ENCODE measurements around the gene HTATIP2. TPM values are rescaled to one million over a fixed set of nuclear protein-coding genes. Genes with fewer than 3 reads are reported as not detected.

Gene HTATIP2
- polyA plus RNA-seq, 1 of the 3 experiments (the other 2 are of a cell fraction) = not detected

DNA sequence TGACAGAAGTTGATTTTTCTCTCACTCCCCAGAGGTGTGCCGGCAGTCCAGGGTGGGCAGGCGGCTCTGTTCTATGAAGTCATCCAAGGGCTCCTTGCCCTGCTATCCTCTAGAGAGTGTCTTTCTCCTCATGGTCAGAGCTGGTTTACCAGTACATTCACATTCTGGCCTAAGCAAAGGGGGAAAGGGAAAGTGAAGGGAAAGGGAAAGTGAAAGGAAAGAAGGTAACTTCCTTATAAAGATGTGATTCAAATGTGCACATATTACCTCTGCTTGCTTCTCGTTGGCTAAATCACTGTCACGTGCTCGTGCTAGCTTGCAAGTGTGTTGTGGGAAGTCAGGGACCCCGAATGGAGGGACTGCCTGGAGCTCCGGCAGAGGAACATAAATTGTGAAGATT is 2.9 kb upstream of the HTATIP2 start (continued):
- TF ChIP-seq NFIC (IDR thresholded peaks at IDR 0.05; ENCODE audit: borderline replicate concordance) (no peak), ELF1 (IDR thresholded peaks at IDR 0.05) (no peak), EZH2phosphoT487 (IDR thresholded peaks at IDR 0.05; ENCODE audit: borderline replicate concordance, low read depth) (no peak), FOXM1 (IDR thresholded peaks at IDR 0.05; ENCODE audit: low read depth) (no peak), TAF1 (IDR thresholded peaks at IDR 0.05; ENCODE audit: borderline replicate concordance, low read depth, low read length) (no peak), CTCF (IDR thresholded peaks at IDR 0.05) (no peak), EP300 (IDR thresholded peaks at IDR 0.05; ENCODE audit: borderline replicate concordance in 1 of 2, low read depth in 1 of 2, low read length in 1 of 2) (no peak), SMC3 (IDR thresholded peaks at IDR 0.05; ENCODE audit: low read depth, low read length) (no peak), RAD21 (IDR thresholded peaks at IDR 0.05; ENCODE audit: low read length) (no peak)

DNA sequence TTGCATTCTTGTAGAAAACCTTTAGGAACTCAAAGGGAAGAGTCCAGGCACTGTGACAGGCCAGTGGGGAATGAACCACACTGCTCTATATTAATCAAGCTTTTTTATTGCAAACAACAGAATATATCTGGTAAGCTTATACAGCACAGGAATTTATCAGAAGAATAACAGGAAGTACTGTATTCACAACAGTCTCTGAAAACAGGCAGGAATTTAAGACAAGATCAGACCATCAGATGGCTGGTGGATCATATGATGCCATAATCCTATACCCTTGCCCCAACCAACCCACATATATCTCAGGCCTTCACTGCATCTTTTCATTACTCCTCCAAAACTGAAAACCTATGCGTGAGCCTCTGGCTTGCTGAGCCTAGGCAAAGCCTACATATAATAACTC is 1.0 kb upstream of the HTATIP2 start:
- Histone ChIP-seq H3K4me2 (no peak overlapping the region), H3K36me3 (replicated peaks in 1 of 2; ENCODE audit: control insufficient read depth in 1 of 2, insufficient read depth in 2 of 2, low read length in 1 of 2) (no peaks in the 10 kb centered on the region), H2AFZ (ENCODE audit: low read depth) (no peak overlapping the region), H3F3A (replicated peaks; ENCODE audit: insufficient read depth) (peaks cover 1% of the 10 kb centered on the region), H3K4me1 (ENCODE audit: control insufficient read depth in 1 of 2, insufficient read depth in 2 of 2, low read depth in 1 of 2, low read length in 1 of 2) (0 out of 4 replicates have a peak, but pooled peaks cover 0 to 5% of the 10 kb centered on the region in 2 experiments), H3K79me2 (ENCODE audit: insufficient read depth) (no peaks in the 10 kb centered on the region), H3K4me3 (ENCODE audit: low read depth in 2 of 2, low read length in 1 of 2) (no peak overlapping the region), H3K9ac (no peak overlapping the region), H3K9me3 (no peaks in the 10 kb centered on the region), H4K20me1 (ENCODE audit: insufficient read depth) (no peaks in the 10 kb centered on the region), H3K9me2 (no peaks in the 10 kb centered on the region), H3K27me3 (ENCODE audit: insufficient read depth) (no peaks in the 10 kb centered on the region), H3K27ac (ENCODE audit: low read depth in 2 of 2, low read length in 1 of 2) (no peak overlapping the region)
- 0% methylated on average over 1 of the region's 1 CpG for WGBS (ENCODE audit: low lambda C conversion rate)
- no peak for DNase-seq
- ChIA-PET POLR2A (no interaction called here), CTCF (interaction anchor here (1.1 kb wide), 1 partner anchor 234 kb away, joined by 3 read pairs; no protein-coding TSS in a partner anchor)
- TF ChIP-seq NFIC (IDR thresholded peaks at IDR 0.05; ENCODE audit: borderline replicate concordance) (no peak), SMC3 (IDR thresholded peaks at IDR 0.05; ENCODE audit: low read depth, low read length) (no peak), MEF2A (IDR thresholded peaks at IDR 0.05; ENCODE audit: borderline replicate concordance, low read depth) (no peak), TEAD4 (IDR thresholded peaks at IDR 0.05; ENCODE audit: borderline replicate concordance, insufficient read depth) (no peak), RCOR1 (IDR thresholded peaks at IDR 0.05; ENCODE audit: low read length) (no peak), USF2 (IDR thresholded peaks at IDR 0.05; ENCODE audit: borderline replicate concordance, low read depth, low read length) (no peak), CHD2 (IDR thresholded peaks at IDR 0.05; ENCODE audit: low read length, partially characterized antibody) (no peak), RXRA (IDR thresholded peaks at IDR 0.05; ENCODE audit: borderline replicate concordance, low read depth) (no peak), FOSL2 (IDR thresholded peaks at IDR 0.05; ENCODE audit: borderline replicate concordance, low read depth) (no peak), ELF1 (IDR thresholded peaks at IDR 0.05) (no peak), EP300 (IDR thresholded peaks at IDR 0.05; ENCODE audit: borderline replicate concordance in 1 of 2, low read depth in 1 of 2, low read length in 1 of 2) (no peak), SIN3A (IDR thresholded peaks at IDR 0.05; ENCODE audit: borderline replicate concordance, low read depth, low read length) (no peak), MAX (IDR thresholded peaks at IDR 0.05; ENCODE audit: low read depth) (no peak), USF1 (IDR thresholded peaks at IDR 0.05; ENCODE audit: borderline replicate concordance, low read depth) (no peak), NRF1 (IDR thresholded peaks at IDR 0.05; ENCODE audit: low read depth, low read length) (no peak), TAF1 (IDR thresholded peaks at IDR 0.05; ENCODE audit: borderline replicate concordance, low read depth, low read length) (no peak), EZH2phosphoT487 (IDR thresholded peaks at IDR 0.05; ENCODE audit: borderline replicate concordance, low read depth) (no peak)
